ENCODE data around the gene CCNI2.

Gene CCNI2

DNA sequence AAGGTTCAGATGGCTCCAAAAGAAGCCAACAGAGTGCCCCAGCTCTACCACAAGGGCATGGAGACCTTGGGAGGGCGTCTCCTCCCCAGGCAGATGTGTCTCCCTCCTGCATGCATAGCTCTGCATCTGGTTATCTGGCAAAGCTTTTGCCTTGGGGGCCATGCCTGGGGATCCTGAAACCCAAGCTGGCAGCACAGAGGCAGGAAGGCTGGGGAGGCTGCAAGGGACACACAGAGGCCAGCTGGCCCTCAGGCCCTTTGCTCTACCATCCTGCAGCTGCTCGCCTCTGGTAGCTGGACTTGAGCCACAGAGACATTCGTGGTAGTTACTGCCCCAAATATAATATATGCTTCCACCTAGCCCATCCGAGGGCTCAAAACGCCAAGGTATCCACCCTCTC lies 25.9 kb downstream of the CCNI2 start:
- H3K27me3 ChIP-seq (ENCODE audit: insufficient read depth, insufficient read length): peaks cover 18% of the 10 kb centered on the region
- H3K36me3 ChIP-seq (ENCODE audit: insufficient read depth, insufficient read length, low read length): peaks cover 5% of the 10 kb centered on the region
- H3K4me1 ChIP-seq (ENCODE audit: insufficient read depth, insufficient read length): peaks cover 11% of the 10 kb centered on the region
- no peak overlapping the region for H3K9ac ChIP-seq (ENCODE audit: insufficient read length, low read depth)
- H3K9me3 ChIP-seq (ENCODE audit: insufficient read depth, low read length): no peaks in the 10 kb centered on the region
- DNase-seq (ENCODE audit: low read depth, low spot score): no peak
- H3K4me3 ChIP-seq (ENCODE audit: insufficient read length, low read depth): no peak overlapping the region
- TF ChIP-seq YY1 (IDR thresholded peaks at IDR 0.05; ENCODE audit: insufficient read depth, insufficient read length): no peak
- no peak for TF ChIP-seq ZNF274 (IDR thresholded peaks at IDR 0.05; ENCODE audit: low read depth, low read length)
- no peak for TF ChIP-seq SUZ12 (IDR thresholded peaks at IDR 0.05; ENCODE audit: extremely low read depth, insufficient read depth, insufficient read length)

GRCh38 chr5:132773601-132774355 lies 26.6 kb downstream of the CCNI2 start:
- TF ChIP-seq ZNF274 (IDR thresholded peaks at IDR 0.05; ENCODE audit: low read depth, low read length) (no peak), SUZ12 (IDR thresholded peaks at IDR 0.05; ENCODE audit: extremely low read depth, insufficient read depth, insufficient read length) (no peak), YY1 (IDR thresholded peaks at IDR 0.05; ENCODE audit: insufficient read depth, insufficient read length) (no peak)
- H3K4me3 ChIP-seq (ENCODE audit: insufficient read length, low read depth): no peak overlapping the region

DNA sequence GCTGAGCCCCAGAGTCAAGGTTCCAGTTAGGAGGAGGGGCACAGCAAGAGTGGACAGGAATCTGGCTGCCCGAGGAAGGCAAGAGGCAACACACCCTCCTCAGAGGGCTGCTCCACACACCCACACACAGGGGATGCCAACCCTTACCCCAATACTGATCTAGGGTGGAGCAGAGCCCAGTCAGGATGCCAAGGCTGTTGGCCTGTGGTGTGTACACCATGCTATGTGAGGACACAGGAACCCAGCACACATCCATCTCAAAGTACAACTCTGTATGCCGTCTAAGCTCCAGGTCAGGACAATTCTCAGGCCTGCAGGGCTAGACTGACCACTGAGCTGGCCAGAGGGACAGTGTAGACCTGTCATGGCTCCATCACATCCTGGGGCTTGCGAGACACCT lies 27.2 kb downstream of the CCNI2 start:
- no peak overlapping the region for H3K4me3 ChIP-seq (ENCODE audit: insufficient read length, low read depth)
- no peaks in the 10 kb centered on the region for H3K9me3 ChIP-seq (ENCODE audit: insufficient read depth, low read length)
- H3K27me3 ChIP-seq (ENCODE audit: insufficient read depth, insufficient read length): peaks cover 30% of the 10 kb centered on the region
- DNase-seq (ENCODE audit: low read depth, low spot score): no peak
- H3K4me1 ChIP-seq (ENCODE audit: insufficient read depth, insufficient read length): peaks cover 11% of the 10 kb centered on the region
- H3K36me3 ChIP-seq (ENCODE audit: insufficient read depth, insufficient read length, low read length): peaks cover 5% of the 10 kb centered on the region
- no peak overlapping the region for H3K9ac ChIP-seq (ENCODE audit: insufficient read length, low read depth)
- TF ChIP-seq SUZ12 (IDR thresholded peaks at IDR 0.05; ENCODE audit: extremely low read depth, insufficient read depth, insufficient read length) (no peak), YY1 (IDR thresholded peaks at IDR 0.05; ENCODE audit: insufficient read depth, insufficient read length) (no peak), ZNF274 (IDR thresholded peaks at IDR 0.05; ENCODE audit: low read depth, low read length) (no peak)

More at GRCh38 chr5:132773601-132774355, 26.6 kb downstream of the CCNI2 start:
- no peak for DNase-seq (ENCODE audit: low read depth, low spot score)
- peaks cover 5% of the 10 kb centered on the region for H3K36me3 ChIP-seq (ENCODE audit: insufficient read depth, insufficient read length, low read length)
- peaks cover 11% of the 10 kb centered on the region for H3K4me1 ChIP-seq (ENCODE audit: insufficient read depth, insufficient read length)
- H3K9ac ChIP-seq (ENCODE audit: insufficient read length, low read depth): no peak overlapping the region
- H3K27me3 ChIP-seq (ENCODE audit: insufficient read depth, insufficient read length): peaks cover 24% of the 10 kb centered on the region
- H3K9me3 ChIP-seq (ENCODE audit: insufficient read depth, low read length): no peaks in the 10 kb centered on the region

DNA sequence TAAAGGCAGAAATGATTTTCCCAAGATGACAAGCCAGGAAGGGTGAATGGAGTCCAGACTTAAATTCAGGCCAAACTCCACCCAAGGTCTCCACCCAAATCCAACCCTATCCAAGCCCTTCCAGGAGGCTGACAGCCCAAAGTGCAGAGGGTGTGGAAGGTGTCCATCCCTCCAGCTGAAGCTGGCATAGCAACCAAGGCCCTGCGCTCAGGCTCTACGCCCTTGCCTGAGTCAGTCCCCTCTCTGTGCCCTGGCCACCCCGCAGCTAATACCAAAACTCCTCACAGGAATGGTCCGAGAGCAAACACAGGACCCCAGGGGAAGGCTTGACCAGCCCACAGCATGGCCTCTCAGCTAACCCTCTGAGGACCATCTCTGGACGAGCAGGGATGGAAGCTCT lies 27.7 kb downstream of the CCNI2 start:
- H3K27me3 ChIP-seq (ENCODE audit: insufficient read depth, insufficient read length): peaks cover 30% of the 10 kb centered on the region
- peaks cover 11% of the 10 kb centered on the region for H3K4me1 ChIP-seq (ENCODE audit: insufficient read depth, insufficient read length)
- peaks cover 5% of the 10 kb centered on the region for H3K36me3 ChIP-seq (ENCODE audit: insufficient read depth, insufficient read length, low read length)
- TF ChIP-seq YY1 (IDR thresholded peaks at IDR 0.05; ENCODE audit: insufficient read depth, insufficient read length): no peak
- no peak for TF ChIP-seq ZNF274 (IDR thresholded peaks at IDR 0.05; ENCODE audit: low read depth, low read length)
- no peak for TF ChIP-seq SUZ12 (IDR thresholded peaks at IDR 0.05; ENCODE audit: extremely low read depth, insufficient read depth, insufficient read length)
- H3K4me3 ChIP-seq (ENCODE audit: insufficient read length, low read depth): no peak overlapping the region
- no peaks in the 10 kb centered on the region for H3K9me3 ChIP-seq (ENCODE audit: insufficient read depth, low read length)
- DNase-seq (ENCODE audit: low read depth, low spot score): no peak
- H3K9ac ChIP-seq (ENCODE audit: insufficient read length, low read depth): no peak overlapping the region

GRCh38 chr5:132775476-132775961 lies 28.3 kb downstream of the CCNI2 start:
- no peaks in the 10 kb centered on the region for H3K9me3 ChIP-seq (ENCODE audit: insufficient read depth, low read length)
- peaks cover 30% of the 10 kb centered on the region for H3K27me3 ChIP-seq (ENCODE audit: insufficient read depth, insufficient read length)
- peaks cover 10% of the 10 kb centered on the region for H3K4me1 ChIP-seq (ENCODE audit: insufficient read depth, insufficient read length)
- TF ChIP-seq ZNF274 (IDR thresholded peaks at IDR 0.05; ENCODE audit: low read depth, low read length): no peak
- TF ChIP-seq YY1 (IDR thresholded peaks at IDR 0.05; ENCODE audit: insufficient read depth, insufficient read length): no peak
- TF ChIP-seq SUZ12 (IDR thresholded peaks at IDR 0.05; ENCODE audit: extremely low read depth, insufficient read depth, insufficient read length): no peak
- H3K36me3 ChIP-seq (ENCODE audit: insufficient read depth, insufficient read length, low read length): peaks cover 5% of the 10 kb centered on the region
- no peak overlapping the region for H3K9ac ChIP-seq (ENCODE audit: insufficient read length, low read depth)
- DNase-seq (ENCODE audit: low read depth, low spot score): no peak
- H3K4me3 ChIP-seq (ENCODE audit: insufficient read length, low read depth): no peak overlapping the region

GRCh38 chr5:132776131-132776937 lies 29.1 kb downstream of the CCNI2 start:
- peaks cover 5% of the 10 kb centered on the region for H3K36me3 ChIP-seq (ENCODE audit: insufficient read depth, insufficient read length, low read length)
- TF ChIP-seq SUZ12 (IDR thresholded peaks at IDR 0.05; ENCODE audit: extremely low read depth, insufficient read depth, insufficient read length): no peak
- TF ChIP-seq ZNF274 (IDR thresholded peaks at IDR 0.05; ENCODE audit: low read depth, low read length): no peak
- TF ChIP-seq YY1 (IDR thresholded peaks at IDR 0.05; ENCODE audit: insufficient read depth, insufficient read length): no peak
- peak overlapping the region; percentile 74 for H3K9ac ChIP-seq (ENCODE audit: insufficient read length, low read depth)
- H3K4me1 ChIP-seq (ENCODE audit: insufficient read depth, insufficient read length): peaks cover 5% of the 10 kb centered on the region
- no peaks in the 10 kb centered on the region for H3K9me3 ChIP-seq (ENCODE audit: insufficient read depth, low read length)
- peak overlapping the region; percentile 71 for H3K4me3 ChIP-seq (ENCODE audit: insufficient read length, low read depth)
- H3K27me3 ChIP-seq (ENCODE audit: insufficient read depth, insufficient read length): peaks cover 30% of the 10 kb centered on the region
- DNase-seq (ENCODE audit: low read depth, low spot score): no peak

DNA sequence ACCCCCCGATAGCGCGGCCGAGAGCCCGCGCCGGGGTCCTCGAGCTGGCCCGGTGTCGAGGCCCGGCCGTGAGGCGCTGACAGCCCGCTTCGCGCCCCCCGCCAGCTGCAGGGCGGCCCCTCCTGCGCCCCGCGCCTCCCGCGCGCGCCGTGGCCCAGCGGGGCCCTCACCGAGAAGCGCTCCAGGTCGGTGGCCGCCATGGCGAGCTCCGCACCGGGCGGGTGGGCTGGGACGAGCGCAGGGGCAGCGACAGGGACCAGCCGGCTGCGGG lies 29.6 kb downstream of the CCNI2 start:
- TF ChIP-seq YY1 (IDR thresholded peaks at IDR 0.05; ENCODE audit: insufficient read depth, insufficient read length): no peak
- Histone ChIP-seq H3K27me3 (ENCODE audit: insufficient read depth, insufficient read length) (peaks cover 30% of the 10 kb centered on the region), H3K9me3 (ENCODE audit: insufficient read depth, low read length) (no peaks in the 10 kb centered on the region), H3K4me3 (ENCODE audit: insufficient read length, low read depth) (peak overlapping the region; percentile 71), H3K36me3 (ENCODE audit: insufficient read depth, insufficient read length, low read length) (peaks cover 5% of the 10 kb centered on the region), H3K4me1 (ENCODE audit: insufficient read depth, insufficient read length) (peaks cover 5% of the 10 kb centered on the region), H3K9ac (ENCODE audit: insufficient read length, low read depth) (peak overlapping the region; percentile 74)
- DNase-seq (ENCODE audit: low read depth, low spot score): no peak
